ACC112 (cell line): Measurements from ENCODE around the gene SPATA6L.

Experiments used
- H2AFZ ChIP-seq: fragments of 200-600 bp; sonication (generic); one replicate; pipeline ENCODE4 v1.6.0; 2017; ENCODE audit warnings: antibody characterized with exemption, low read length; ENCODE audit not compliant: unreplicated experiment
- H3K27ac ChIP-seq: fragments of 200-600 bp; sonication (generic); 2 replicates; pipeline ENCODE4 v1.5.1; 2014; ENCODE audit warnings: low read depth, mild to moderate bottlenecking, antibody characterized with exemption, low read length, moderate library complexity
- H3K27me3 ChIP-seq: fragments of 200-600 bp; sonication (generic); 2 replicates; pipeline ENCODE4 v1.6.1; 2014; ENCODE audit warnings: mild to moderate bottlenecking, antibody characterized with exemption, low read length, moderate library complexity, mixed read lengths; ENCODE audit not compliant: insufficient read depth
- H3K36me3 ChIP-seq: fragments of 200-600 bp; sonication (generic); 2 replicates; pipeline ENCODE4 v1.6.1; 2016; ENCODE audit warnings: mild to moderate bottlenecking, antibody characterized with exemption, low read length, moderate library complexity, mixed read lengths; ENCODE audit not compliant: insufficient read depth
- H3K4me1 ChIP-seq: fragments of 200-600 bp; sonication (generic); one replicate; pipeline ENCODE4 v1.6.1; 2016; ENCODE audit warnings: low read length, mixed read lengths; ENCODE audit not compliant: insufficient read depth, unreplicated experiment, control insufficient read depth
- H3K4me3 ChIP-seq: fragments of 200-600 bp; sonication (generic); 2 replicates; pipeline ENCODE4 v1.5.1; 2014; ENCODE audit warnings: mild to moderate bottlenecking, low read depth, low read length
- H3K79me2 ChIP-seq: fragments of 200-600 bp; sonication (generic); one replicate; pipeline ENCODE4 v1.6.0; 2016; ENCODE audit warnings: low read length; ENCODE audit not compliant: control insufficient read depth, unreplicated experiment, insufficient read depth

SPATA6L gene

GRCh38 chr9:4574657-4575243 lies 91.5 kb downstream of the SPATA6L start:
- Histone ChIP-seq H2AFZ (no peak overlapping the region), H3K36me3 (peaks cover 20% of the 10 kb centered on the region), H3K79me2 (no peaks in the 10 kb centered on the region), H3K4me1 (no peaks in the 10 kb centered on the region), H3K27ac (no peak overlapping the region), H3K27me3 (no peaks in the 10 kb centered on the region), H3K4me3 (no peak overlapping the region)

- no peak overlapping the region for H3K4me3 ChIP-seq
- H3K27ac ChIP-seq, result no peak overlapping the region
These were observed 92.5 kb downstream of the SPATA6L start for GRCh38 chr9:4573634-4574389.

DNA sequence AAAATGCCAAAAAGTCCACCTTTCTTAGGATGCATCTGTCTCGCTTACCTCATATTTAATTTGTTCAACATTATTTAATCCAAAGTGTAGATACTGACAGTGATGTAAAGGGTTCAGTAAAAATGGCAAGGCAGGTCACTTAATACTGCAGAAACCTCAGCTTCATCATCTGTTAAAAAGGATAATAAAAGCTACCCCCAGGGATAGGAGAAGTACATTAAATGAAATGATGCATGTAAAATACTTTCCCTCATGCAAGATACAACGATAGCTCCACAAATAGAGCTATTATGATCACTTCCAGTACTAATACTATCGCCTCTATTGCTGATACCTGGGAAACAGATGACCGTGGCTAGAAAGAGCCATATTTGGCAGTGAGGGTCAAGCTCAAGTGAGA lies 93.1 kb downstream of the SPATA6L start:
- Histone ChIP-seq H3K27ac (no peak overlapping the region), H3K4me3 (no peak overlapping the region), H3K27me3 (no peaks in the 10 kb centered on the region), H3K79me2 (no peaks in the 10 kb centered on the region), H3K36me3 (peaks cover 13% of the 10 kb centered on the region; the same call in 1 of the 2 replicates), H3K4me1 (no peaks in the 10 kb centered on the region), H2AFZ (no peak overlapping the region)

More at GRCh38 chr9:4573634-4574389, 92.5 kb downstream of the SPATA6L start:
- H2AFZ ChIP-seq, result no peak overlapping the region
- H3K27me3 ChIP-seq, result no peaks in the 10 kb centered on the region
- H3K79me2 ChIP-seq, result no peaks in the 10 kb centered on the region
- peaks cover 18% of the 10 kb centered on the region for H3K36me3 ChIP-seq
- no peaks in the 10 kb centered on the region for H3K4me1 ChIP-seq

DNA sequence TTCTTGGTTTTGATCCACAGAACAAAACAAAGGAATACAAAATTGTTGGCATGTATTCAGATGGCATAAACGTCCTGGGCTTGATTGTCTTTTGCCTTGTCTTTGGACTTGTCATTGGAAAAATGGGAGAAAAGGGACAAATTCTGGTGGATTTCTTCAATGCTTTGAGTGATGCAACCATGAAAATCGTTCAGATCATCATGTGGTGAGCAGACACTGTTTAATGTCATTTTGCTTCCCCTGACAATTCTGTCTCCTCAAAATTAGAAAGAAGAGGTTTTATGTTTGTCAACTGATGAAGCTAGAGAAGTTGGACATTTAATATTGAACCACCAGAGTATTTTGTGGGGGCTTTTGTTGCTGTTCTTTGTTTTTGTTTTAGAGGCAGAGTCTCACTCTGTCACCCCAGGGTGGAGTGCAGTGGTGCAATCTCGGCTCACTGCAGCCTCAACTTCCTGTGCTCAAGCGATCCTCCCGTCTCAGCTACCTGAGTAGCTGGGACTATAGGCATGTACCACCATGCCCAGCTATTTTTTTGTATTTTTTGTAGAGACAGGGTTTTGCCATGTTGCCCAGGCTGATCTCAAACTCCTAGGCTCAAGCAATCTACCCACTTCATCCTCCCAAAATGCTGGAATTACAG lies 94.0 kb downstream of the SPATA6L start:
- Histone ChIP-seq H3K4me1 (no peaks in the 10 kb centered on the region), H3K27me3 (no peaks in the 10 kb centered on the region), H3K36me3 (peaks cover 15% of the 10 kb centered on the region; the same call in 1 of the 2 replicates), H3K79me2 (no peaks in the 10 kb centered on the region), H3K27ac (no peak overlapping the region), H3K4me3 (no peak overlapping the region), H2AFZ (no peak overlapping the region)

DNA sequence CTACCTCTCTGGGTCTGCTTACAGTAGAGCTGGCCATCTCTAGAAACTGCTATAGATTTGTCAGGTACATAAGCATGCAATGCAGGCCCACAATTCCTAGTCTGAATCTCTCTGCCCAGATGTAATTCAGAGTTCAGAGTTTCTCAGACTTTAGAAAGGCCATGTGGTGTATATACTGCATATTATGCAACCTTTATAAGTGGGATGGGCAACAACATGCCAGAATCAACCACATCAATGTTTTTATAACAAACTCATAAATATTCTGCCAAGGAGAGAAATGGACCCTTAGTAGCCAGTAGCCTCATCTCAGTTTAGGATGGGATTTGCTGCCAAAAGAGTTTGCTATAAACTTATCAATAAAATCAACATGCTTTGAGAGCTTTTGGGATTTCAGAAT lies 97.2 kb downstream of the SPATA6L start:
- no peaks in the 10 kb centered on the region for H3K27me3 ChIP-seq
- H3K27ac ChIP-seq, result no peak overlapping the region
- no peaks in the 10 kb centered on the region for H3K79me2 ChIP-seq
- no peaks in the 10 kb centered on the region for H3K4me1 ChIP-seq
- peaks cover 14% of the 10 kb centered on the region for H3K36me3 ChIP-seq
- no peak overlapping the region for H3K4me3 ChIP-seq
- no peak overlapping the region for H2AFZ ChIP-seq

DNA sequence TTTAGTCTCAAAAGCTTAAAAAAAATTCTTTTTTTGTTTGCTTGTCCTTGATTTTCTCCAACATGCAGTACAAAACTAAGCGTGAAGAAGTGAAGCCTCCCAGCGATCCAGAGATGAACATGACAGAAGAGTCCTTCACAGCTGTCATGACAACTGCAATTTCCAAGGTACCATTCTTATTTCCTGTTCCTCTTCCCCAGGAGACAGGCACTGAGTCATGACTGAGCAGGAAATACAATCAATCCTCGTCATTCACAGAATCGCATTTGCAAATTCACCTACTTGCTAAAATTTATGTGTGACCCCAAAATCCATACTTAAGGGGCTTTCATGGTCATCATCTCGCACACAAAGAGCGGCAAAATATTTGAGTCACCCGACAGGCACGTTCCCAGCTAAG lies 98.7 kb downstream of the SPATA6L start:
- no peak overlapping the region for H2AFZ ChIP-seq
- no peak overlapping the region for H3K4me3 ChIP-seq
- H3K36me3 ChIP-seq, result peaks cover 6% of the 10 kb centered on the region
- no peak overlapping the region for H3K27ac ChIP-seq
- no peaks in the 10 kb centered on the region for H3K4me1 ChIP-seq
- no peaks in the 10 kb centered on the region for H3K79me2 ChIP-seq
- no peaks in the 10 kb centered on the region for H3K27me3 ChIP-seq

DNA sequence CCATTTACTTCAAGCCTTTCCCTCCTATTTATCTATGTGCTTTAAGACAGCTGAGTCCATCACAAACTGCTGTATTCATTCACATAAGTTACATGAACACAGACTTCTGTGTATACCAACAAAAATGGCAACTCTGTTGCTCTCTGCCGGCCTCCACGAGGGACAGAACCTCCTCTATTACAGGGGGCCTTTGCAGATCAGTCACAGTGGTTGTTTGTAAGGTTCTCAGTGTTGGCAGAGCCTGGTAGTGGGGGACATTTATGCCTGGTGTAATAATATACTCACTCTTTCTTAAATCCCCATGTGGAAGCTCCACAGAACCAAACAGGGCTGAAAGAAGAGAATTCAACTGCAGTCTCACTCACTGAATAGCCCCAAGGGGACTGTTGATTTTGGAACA lies 99.5 kb downstream of the SPATA6L start:
- H3K27me3 ChIP-seq, result no peaks in the 10 kb centered on the region
- no peaks in the 10 kb centered on the region for H3K79me2 ChIP-seq
- H3K4me3 ChIP-seq, result no peak overlapping the region
- no peak overlapping the region for H2AFZ ChIP-seq
- peaks cover 6% of the 10 kb centered on the region for H3K36me3 ChIP-seq
- no peaks in the 10 kb centered on the region for H3K4me1 ChIP-seq
- no peak overlapping the region for H3K27ac ChIP-seq

- Histone ChIP-seq H3K27ac (no peak overlapping the region), H3K36me3 (peaks cover 6% of the 10 kb centered on the region), H3K27me3 (no peaks in the 10 kb centered on the region), H2AFZ (no peak overlapping the region), H3K4me1 (no peaks in the 10 kb centered on the region), H3K79me2 (no peaks in the 10 kb centered on the region), H3K4me3 (no peak overlapping the region)
These were observed 103.2 kb downstream of the SPATA6L start for GRCh38 chr9:4563105-4563504.

GRCh38 chr9:4559261-4560182 lies 106.8 kb downstream of the SPATA6L start:
- Histone ChIP-seq H3K27me3 (no peaks in the 10 kb centered on the region), H3K4me3 (no peak overlapping the region), H3K27ac (no peak overlapping the region), H3K4me1 (peaks cover 12% of the 10 kb centered on the region), H3K79me2 (no peaks in the 10 kb centered on the region), H3K36me3 (no peaks in the 10 kb centered on the region; the same call in 1 of the 2 replicates), H2AFZ (no peak overlapping the region)

DNA sequence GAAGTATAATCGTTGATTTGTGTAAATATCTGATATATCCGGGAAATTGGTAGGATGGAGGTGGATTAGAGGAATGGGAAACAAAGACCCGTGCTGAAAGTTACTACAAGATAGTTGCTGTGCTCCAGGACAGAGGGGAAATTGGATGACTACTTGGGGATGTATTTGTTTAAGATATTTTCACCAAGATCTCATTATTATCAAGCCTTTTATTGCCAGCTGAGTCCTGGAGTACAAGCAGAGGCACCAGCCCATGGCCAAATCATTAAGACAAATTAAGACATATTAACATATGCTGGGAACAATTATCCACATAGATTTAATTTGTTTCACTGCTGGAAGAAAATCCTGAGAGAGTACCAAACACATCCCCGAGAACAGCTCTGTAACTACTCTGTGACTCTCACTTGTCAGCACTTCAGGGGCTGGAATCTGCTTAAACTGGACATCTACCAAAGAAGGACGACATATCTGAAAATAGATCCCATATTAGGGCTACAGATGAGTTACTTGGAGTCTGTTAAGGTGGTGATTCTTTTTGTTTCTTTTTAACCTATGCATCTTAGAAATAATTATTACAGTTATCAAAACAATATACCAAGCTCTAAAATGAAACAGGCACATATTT lies 107.8 kb downstream of the SPATA6L start:
- H3K27ac ChIP-seq, result no peak overlapping the region
- H3K36me3 ChIP-seq, result no peaks in the 10 kb centered on the region; the same call in 1 of the 2 replicates
- no peaks in the 10 kb centered on the region for H3K27me3 ChIP-seq
- H3K4me1 ChIP-seq, result peaks cover 22% of the 10 kb centered on the region
- no peak overlapping the region for H3K4me3 ChIP-seq
- no peaks in the 10 kb centered on the region for H3K79me2 ChIP-seq
- H2AFZ ChIP-seq, result no peak overlapping the region
